GM19035 (cell line): Measurements from ENCODE around the gene FCN1.

Source experiments
- ATAC-seq: cut with Tn5 transposase; IDR thresholded peaks from one replicate; pipeline ENCODE4 v1.9.1; 2021; ENCODE audit not compliant: unreplicated experiment

FCN1 gene

DNA sequence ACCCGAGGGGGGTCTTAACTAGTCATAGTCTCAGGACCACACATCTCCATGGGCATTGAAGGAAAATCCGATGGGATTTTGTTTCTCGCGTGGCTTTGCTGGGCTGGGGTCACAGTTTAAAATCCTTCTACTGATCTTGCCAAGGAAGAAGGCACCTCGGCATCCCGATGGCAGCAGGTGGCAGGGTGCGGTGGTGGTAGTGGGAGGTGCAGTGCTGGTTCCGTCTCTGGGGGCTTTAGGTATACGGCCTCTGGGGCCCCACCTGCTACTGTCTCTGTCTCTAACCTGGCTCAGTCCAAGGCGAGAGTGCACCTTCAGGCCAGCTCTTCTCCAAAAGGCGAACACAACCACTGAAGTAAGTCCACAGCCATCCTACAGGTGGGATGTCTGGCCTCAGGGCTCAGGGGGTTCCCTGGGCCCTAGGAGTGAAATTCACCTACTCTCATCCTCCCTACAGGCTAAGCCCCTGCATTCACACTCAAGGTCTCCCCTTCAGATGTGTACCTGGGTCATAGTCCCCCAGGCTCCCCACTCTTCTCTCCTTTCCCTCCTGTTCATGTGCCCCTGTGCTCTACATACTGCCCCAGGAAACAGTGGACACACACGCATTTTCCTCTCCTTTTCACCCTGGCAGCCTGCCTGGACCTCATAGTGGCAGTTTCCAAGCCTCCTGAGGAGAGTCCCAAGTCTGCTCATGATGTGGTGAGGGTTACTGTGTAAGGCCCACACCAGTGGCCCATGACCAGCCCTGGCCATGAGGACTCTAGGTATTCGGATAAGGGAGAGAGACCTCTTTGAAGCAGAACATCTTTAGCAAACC lies 37.8 kb downstream of the FCN1 start:
- ATAC-seq: no peak

DNA sequence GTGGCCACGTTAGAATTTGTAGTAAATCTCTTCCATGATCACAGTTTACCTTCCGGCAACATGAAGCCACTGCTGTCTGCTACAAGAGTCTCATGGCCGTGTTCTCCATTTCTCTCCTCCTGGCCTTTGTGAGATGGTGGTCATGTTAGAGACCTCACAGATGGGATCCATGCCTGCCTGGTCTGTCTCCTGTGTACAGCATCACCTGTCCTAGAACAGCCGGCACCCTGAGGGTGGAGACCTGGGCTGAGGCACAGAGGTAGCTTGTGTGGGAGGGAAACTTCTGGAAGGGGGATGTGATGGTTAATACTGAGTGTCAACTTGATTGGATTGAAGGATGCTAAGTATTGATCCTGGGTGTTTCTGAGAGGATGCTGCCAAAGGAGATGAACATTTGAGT lies 40.2 kb downstream of the FCN1 start:
- ATAC-seq: no peak

DNA sequence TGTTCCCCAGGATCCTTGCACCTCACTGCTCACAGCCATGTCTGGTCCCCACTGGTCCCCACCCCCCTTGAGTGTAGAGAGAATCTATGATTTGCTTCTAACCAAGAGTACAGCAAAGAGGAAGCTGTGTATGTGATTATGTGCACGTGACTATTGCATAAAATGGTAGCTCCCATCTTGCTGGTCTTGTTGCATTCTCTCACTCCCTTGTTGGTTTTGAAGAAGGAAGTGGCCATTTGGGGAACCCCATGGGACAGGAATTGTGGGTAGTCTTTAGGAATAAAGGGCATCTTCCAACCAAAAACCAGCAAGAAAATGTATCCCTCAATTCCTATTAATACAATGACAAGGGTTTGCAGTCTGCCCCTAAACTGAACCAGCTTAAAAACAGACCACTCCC lies 42.3 kb downstream of the FCN1 start:
- no peak for ATAC-seq

DNA sequence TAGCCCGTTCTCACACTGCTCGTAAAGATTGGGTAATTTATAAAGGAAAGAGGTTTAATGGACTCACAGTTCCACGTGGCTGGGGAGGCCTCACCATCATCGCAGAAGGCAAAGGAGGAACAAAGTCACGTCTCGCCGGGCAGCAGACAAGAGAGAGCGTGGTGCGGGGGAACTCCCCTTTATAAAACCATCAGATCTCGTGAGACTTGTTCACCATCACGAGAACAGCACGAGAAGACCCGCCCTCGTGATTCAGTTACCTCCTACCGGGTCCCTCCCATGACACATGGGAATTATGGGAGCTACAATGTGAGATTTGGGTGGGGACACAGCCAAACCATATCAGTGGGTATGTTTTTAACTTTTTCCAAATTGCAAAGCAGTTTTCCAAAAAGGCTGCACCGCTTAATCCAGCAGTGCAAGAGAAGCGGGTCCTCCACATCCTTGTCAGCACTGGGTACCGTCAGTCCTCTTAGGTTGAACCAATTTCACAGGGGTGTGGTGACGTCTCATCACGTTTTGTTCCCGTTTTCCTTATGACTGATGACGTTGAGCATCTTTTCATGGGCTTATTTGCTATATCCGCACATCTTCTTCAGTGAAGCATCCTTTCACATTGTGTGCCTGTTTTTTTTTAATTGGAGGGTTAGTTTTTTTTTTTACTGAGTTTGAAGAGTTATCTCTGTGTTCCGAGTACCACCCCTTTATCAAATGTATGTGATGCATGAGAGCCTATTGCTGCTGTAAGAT lies 45.1 kb downstream of the FCN1 start:
- no peak for ATAC-seq

DNA sequence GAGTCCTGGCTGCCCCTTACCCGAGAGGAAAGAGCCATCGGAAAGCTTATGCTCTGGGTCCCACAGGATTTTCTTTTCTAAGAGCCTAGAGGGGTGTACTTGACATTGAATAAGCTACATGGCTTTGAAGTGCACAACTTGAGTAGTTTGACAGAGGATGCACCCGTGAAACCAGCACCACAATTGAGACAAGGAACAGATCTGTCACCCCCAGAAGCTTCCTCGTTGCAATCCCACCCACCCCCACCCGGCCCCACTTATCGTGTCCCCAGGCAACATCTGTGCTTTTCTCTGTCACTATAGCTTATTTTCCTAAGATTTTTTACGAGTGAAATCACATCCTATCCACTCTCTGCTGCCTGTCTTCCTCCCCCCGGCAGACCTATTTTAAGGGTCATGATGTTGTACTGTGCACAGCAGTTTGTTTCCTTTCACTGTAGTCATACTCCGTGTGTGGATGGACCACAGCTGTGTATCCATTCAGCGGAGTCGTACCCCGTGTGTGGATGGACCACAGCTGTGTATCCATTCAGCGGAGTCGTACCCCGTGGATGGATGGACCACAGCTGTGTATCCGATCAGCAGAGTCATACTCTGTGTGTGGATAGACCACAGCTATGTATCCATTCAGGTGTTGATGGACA lies 45.9 kb downstream of the FCN1 start:
- ATAC-seq: no peak

DNA sequence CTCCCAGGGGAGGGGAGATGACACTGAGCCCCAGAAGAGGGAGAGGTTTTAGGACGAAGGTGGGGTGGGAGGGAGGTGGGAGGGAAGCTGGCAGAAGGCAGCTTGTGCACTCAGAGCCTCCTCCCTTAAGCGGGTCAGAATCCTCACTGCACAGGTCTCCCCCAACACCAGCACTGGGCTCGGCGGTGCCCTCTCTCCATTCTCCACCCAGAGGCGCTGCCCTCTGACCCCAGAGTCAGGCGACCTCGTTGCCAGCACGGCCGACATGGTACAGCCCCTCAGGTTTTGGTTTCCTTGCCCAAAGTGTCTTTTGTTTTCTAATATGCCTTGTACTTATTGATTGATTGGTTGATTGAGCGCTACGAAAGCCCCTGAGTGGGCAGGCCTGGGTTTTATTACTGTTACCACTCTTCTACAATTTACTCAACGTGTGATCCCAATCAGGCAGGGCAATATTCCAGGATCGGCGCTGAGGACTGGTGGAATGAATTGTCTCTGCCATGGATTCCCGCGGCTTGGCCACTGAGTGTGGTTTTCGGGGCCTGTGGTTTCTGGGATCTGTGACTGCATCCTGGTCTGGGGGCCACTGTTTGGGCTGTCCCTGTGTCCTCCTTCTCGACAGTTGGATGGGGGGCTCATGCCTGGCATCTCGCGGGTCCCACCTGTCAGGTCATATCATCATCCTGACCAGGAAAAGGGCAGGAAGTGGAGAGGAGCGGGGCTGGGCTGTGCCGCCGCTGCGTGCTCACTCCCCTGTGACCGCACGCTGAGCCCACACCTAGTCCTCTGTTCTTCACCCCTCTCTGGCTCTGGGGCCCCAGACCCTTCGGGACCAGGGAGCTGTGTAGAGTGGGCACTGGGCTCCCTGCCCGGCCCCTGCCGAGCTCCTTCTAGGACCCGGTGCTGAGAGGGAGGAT lies 46.7 kb downstream of the FCN1 start:
- no peak for ATAC-seq

DNA sequence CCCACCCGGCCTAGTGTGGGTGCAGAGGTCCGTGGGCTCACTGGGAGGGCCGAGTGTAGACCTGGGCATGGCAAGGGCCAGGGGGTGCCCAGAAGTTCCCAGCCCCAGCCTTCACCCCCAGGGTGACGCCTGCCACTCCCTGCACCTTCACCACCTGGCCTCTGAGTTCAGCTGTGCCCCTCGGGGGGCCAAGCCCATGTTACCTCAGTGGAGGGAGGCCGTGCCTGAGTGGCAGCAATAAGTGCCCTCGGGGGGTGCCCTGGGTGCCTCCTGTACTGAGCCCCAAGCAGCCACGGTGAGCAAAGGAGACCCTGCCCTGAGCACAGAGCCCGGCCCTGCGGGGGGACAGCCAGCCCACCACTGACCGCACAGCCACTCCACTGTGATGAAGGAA lies 47.4 kb downstream of the FCN1 start:
- ATAC-seq: no peak

DNA sequence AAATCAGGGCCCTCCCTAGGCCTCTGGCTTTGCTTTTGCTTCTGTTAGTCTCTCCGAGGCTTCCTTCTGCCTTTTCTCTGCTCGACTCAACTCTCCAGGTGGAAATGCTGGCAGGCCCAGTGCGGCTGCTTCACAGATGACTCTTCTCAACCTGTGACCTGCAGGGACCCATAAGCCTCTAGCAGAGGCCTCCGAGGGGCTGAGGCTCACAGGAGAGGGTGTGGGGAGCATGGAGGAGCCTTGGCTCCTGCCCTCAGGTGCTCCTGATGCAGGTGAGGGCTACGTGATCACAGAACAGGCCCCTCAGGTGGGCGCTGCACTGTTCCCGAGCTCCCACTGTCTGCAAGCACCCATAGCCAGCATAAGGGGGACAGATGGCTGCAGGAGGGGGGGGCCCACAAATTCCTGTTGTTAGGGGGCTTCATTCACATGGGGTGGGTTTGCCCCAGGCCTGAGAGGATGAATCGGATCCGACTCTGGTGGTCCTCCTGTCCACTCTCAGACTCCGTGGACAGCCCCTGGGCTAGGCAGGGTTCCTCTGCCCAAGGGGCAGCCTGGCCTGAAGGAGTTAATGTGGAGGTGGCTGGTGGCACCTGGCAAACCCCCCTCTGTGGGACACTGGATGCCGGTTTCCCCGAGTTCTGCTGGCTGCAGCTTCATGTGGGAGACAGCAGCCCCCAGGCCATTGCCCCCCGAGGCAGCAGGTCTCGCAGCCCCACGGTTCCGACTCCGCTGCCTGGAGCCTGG lies 48.0 kb downstream of the FCN1 start:
- ATAC-seq: no peak

DNA sequence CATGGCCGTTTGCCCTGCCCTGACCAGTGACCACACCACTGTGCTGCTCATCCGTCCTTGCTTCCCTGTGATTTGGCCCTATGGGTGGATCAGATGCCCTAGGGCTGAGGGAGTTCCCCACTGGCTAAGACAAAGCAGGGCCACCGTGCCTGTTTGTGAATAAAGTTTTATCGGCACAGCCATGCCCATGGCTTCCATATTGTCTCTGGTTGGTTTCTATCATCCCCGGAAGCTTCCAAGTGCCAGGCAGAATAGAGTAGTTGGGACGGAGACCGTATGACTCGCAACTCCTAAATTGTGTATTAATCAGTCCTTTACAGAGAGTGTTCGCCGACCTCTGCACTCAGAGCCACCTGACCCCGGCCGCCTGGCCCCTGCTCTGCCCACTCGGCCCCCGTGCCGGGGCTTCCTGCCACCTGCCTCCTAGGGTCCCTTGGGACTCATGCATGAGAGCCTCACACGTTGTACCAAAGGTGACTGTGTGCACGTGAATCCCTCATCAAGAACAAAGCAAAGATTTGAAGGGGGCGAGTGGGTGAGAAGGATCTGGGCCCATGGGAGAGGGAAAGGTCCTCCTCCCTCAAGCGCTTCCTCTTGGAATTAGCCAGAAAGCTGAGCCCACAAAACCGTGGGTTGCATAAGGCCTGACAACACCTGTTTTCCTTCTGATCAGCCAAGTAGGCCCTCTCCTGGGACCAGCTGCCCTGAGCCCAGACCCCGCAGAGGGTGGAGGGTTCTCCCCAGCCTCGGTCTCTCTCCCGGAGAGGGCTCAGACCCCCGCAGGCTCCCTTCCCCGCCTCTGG lies 48.8 kb downstream of the FCN1 start:
- no peak for ATAC-seq

DNA sequence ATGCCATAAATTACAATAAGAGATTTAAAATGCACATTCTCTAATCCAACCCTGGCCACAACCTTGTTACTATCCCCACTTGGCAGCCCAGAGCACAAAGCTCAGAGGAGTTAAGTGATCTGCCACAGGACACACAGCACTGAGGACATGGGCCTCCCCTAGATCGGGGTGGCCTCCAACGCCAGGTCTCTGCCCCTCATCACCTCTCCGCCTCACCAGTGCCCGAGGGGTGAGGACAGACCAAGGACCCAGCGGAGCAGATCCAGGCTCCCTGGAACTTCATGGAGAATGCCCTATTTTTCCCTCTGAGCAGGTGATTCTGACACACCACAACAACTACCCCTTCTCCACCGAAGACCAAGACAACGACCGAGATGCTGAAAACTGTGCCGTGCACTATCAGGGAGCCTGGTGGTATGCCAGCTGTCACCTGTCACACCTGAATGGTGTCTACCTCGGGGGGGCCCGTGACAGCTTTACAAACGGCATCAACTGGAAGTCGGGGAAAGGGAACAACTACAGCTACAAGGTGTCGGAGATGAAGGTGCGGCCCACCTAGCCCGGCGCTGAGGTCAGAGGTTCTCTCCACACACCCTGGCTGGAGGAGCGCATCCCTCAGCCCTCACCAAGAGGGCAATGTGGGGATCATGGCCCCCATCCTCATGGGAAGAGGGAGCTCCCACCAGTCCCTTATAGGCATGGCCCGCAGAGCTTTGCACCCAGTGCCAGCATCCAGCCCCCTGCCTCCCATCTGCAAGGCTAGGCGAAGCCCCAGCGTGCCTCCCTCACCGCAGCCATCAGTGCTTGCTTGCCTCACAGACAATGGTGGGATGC lies 49.6 kb downstream of the FCN1 start:
- no peak for ATAC-seq

DNA sequence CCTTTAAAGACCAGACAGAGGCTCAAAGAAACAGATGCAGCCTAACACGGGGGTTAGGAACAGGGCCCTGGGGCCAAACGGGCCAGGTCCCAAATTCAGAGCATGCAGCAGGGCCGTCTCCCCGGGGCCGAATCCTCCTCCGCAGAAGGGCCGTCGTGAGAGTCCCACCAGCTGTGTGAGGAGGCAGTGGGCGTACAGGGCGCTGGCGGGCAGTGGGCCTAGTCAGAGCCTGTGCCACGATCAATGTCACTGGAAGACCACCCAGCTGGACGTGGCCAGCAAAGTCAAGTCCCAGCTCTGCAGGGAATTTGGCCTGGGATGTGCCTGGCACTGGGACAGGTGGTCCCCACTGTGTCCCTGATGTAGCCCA lies 52.9 kb downstream of the FCN1 start:
- no peak for ATAC-seq

DNA sequence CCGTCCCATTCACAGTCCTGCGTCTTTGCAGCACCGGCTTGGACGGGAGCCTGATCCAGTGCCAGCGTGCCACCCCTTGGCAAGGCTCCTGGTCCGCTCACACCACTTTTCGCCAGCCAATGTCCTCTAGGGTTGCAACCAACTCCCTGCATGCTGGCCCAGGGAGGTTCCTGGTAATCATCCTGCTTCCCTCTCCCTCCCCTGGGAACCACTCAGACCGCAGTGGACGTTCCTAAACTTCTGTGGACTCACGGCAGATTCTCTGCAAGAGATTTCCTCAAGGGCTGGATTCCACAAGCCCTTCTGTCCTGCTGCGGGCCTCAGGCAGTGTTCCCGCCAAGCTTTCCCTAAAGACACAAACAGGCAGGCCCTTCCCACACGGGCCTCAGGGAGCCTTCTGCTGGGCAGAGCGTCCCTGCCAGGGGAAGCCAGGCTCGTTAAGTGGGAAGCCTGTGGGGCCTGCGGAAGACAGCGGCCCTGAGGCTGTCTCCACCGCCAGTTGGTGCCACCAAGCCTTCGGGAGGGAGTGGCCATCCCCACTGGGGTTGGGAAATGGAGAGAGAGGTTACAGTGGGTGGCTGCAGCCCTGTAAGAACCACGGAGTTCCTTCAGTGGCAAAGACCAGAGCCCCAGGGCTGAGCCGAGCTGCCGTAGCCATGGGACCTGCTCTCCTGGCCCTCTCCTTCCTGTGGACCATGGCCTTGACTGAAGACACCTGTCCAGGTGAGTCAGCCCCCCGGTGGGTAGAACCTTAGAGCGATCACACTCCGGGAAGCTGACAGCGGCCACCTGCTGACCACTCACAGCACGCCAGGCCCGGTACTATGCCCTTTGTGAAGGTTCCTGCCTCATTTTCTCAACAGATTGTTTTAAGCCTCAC lies 53.5 kb downstream of the FCN1 start:
- ATAC-seq: no peak

DNA sequence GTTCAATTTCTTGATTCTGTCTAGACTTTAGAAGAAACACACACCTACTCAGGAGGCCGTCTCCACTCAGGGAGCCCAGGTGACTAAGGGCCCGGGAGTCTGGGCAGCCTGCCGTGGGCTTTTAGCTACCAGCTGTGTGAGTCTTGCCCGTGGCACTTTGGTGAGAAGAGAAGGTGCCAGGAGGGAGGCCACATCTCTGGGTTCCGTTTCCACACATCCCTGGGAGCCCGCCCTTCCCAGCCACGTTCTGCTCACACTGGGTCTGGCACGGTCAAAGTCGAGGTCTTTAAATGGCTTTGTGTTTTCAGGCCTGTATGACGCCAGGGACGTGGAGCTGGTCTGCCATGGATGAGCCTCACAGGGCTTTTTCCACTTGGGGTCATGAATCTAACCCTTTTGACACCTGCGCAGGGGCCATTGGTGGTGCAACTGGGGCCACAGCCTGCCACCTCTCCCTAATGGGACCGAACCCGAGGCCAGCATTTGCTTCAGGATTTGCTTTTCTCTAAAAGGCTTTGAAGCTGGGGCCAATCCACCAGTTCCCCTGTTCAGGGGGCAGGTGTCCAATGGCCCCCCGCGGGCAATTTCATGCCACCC lies 54.3 kb downstream of the FCN1 start:
- ATAC-seq: no peak

DNA sequence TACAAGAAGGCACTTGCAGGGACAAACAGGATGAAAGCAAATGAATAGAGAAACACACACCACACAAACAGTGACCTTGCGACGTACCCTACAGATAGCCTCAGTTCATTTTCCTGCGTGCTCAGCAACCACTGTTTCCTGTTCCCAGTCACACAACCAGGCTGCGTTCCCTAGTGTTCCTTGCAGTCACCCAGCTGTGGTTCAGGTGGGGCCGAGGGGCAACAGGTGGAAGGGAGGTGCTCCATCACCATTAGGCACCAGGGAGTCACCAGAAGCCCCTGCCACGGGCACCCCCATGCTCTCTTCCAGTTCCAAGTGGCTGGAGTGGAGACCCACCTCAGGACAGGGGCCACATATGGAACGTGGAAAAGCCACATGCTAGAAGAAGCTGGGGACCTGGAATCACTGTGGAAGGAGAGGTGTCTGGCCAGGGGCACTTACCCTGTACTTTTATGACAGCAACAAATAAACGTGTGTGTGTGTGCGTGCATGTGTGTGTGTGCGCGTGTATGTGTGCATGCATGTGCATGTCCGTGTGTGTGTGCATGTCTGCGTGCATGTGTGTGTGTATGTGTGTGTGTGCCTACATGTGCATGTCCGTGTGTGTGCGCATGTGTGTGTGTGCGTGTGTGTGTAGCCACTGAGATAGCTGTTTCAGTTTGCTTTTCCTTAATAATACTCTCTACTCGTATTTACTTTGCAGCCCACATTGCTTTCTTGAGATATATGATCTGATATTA lies 55.9 kb downstream of the FCN1 start:
- no peak for ATAC-seq

DNA sequence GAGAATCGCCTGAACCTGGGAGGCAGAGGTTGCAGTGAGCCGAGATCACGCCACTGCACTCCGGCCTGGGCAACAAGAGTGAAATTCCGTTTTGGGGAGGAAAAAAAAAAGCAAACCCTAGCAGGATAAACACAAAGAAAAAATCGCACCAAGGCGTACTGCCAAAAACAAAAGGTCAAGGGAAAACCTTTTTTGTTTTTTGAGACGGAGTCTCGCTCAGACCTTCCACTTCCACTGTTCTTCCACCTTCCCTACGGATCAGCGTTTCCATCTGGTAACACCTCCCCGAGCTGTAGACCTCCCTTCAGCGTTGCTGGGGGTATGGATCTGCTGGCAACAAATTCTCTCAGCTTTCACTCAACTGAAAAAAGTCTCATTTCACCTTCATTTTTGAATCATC lies 57.2 kb downstream of the FCN1 start:
- ATAC-seq: no peak

DNA sequence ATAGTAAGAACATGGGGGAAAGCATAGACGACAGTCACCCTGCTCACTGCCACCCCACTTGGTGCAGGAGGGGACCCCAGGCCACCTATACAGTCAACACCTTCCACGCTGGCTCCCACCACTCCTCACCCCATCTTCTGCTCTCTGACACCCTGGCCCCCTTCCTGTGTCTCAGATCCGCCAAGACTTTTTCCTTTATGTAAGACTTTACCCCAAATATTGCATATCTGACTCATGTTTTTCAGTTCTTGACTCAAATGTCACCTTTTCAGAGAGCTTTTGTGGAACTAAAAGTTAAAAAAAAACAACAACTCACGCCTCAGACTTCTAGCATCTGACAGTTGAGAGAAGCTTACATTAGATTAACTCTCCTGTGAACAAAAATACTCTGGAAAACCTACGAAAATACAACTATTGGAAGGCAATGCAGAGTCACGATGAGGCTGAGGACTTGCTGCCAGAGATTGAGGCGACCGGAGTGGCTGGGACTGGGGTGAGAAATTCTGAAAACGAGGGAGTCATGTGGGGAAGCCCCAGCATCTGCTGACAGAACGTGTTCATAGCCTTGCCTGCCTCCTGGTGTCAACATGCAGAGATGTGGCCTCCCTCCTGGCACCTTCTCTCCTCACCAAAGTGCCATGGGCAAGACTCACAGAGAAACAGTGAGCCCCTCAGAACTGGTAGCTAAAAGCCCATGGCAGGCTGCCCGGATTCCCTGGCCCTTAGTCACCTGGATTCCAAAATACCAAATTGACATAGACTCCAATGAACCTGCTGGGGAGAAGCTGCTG lies 59.5 kb downstream of the FCN1 start:
- ATAC-seq: peak; percentile 85
